Measurements from ENCODE around the gene SLC24A4.

The SLC24A4 gene

DNA sequence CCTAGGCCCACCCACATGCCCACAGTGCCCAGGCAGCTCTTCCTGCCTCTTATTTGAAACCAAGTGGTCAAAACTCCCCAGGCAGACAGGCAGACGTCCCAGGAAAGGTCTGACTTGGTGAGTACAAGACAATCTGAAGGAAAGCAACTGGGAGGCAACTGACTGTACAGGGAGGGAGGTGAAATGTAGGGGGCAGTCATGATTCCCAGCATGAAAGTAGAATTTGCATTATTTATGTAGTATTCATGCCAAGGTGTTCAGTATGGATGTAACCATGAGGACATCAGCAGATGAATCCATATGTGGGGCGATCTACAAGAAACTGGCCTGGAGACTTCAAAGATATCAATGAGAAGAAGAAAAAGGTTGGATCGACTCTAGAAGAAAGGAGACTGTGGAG, 46.1 kb downstream of the SLC24A4 start:
- DNase-seq (ENCODE audit: low spot score) = no peak
- TF ChIP-seq CTCF (IDR thresholded peaks at IDR 0.05; ENCODE audit: extremely low read depth, insufficient read depth, missing control alignments) = no peak
- in situ Hi-C loops (cut with MboI; ENCODE audit: low pct_unique_long_range_greater_than_20kb, low sequenced_read_pairs, unreplicated experiment) = no loop called here

DNA sequence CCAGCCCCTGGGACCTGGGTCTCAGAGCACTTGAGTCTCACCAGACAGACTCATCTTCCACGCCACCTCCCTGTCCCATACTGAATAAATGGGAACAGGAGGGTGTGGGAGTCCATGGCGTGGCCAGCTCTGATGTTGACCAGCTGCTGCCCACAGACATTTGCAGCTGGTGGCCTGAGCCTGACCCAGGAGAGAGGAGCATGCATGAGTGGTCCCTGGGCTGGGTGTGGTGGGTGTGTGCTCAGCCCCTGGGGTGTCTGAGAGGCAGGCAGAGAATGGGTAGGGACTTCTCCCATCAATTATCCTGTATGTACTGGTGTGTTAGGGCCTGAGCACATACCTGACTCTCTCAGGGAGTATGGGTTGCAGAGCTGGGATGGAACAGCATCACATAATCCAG, 49.3 kb downstream of the SLC24A4 start:
- in situ Hi-C loops (cut with MboI; ENCODE audit: low pct_unique_long_range_greater_than_20kb, low sequenced_read_pairs, unreplicated experiment) = no loop called here
- DNase-seq (ENCODE audit: low spot score) = no peak

GRCh38 chr14:92373336-92373735, 50.4 kb downstream of the SLC24A4 start:
- in situ Hi-C loops (cut with MboI; ENCODE audit: low pct_unique_long_range_greater_than_20kb, low sequenced_read_pairs, unreplicated experiment) = no loop called here
- no peak for DNase-seq (ENCODE audit: low spot score)
- TF ChIP-seq CTCF (IDR thresholded peaks at IDR 0.05; ENCODE audit: extremely low read depth, insufficient read depth, missing control alignments) = no peak

More for the DNA sequence above, 49.3 kb downstream of the SLC24A4 start:
- no peak for TF ChIP-seq CTCF (IDR thresholded peaks at IDR 0.05; ENCODE audit: extremely low read depth, insufficient read depth, missing control alignments)

GRCh38 chr14:92380131-92380530, 57.2 kb downstream of the SLC24A4 start:
- in situ Hi-C loops (cut with MboI; ENCODE audit: low pct_unique_long_range_greater_than_20kb, low sequenced_read_pairs, unreplicated experiment) = no loop called here
- TF ChIP-seq CTCF (IDR thresholded peaks at IDR 0.05; ENCODE audit: extremely low read depth, insufficient read depth, missing control alignments) = no peak
- DNase-seq (ENCODE audit: low spot score) = no peak

- no peak for TF ChIP-seq CTCF (IDR thresholded peaks at IDR 0.05; ENCODE audit: extremely low read depth, insufficient read depth, missing control alignments)
- DNase-seq (ENCODE audit: low spot score) = no peak
- in situ Hi-C loops (cut with MboI; ENCODE audit: low pct_unique_long_range_greater_than_20kb, low sequenced_read_pairs, unreplicated experiment) = no loop called here
These were observed 57.6 kb downstream of the SLC24A4 start for GRCh38 chr14:92380582-92380981.

DNA sequence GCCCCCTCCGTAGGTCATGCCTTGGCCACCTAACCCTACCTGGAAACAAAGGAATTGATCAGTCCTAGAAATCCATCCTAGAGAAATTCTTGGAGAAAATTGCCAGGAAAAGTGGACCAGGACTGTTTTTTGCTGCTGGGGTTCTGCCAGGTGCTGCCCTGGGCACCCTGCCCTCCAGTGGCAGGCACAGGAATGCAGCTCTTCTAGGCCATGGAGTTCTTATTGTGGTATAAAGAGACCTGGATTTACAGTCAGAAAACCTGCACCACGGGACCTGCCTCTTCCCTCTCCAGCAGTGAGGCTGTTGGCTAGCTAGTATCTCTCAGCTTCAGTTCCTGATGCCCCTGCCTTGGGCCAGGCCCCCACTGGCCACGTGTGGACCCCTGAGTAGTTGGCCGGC, 59.7 kb downstream of the SLC24A4 start:
- in situ Hi-C loops (cut with MboI; ENCODE audit: low pct_unique_long_range_greater_than_20kb, low sequenced_read_pairs, unreplicated experiment) = no loop called here
- DNase-seq (ENCODE audit: low spot score) = no peak
- no peak for TF ChIP-seq CTCF (IDR thresholded peaks at IDR 0.05; ENCODE audit: extremely low read depth, insufficient read depth, missing control alignments)

- in situ Hi-C loops (cut with MboI; ENCODE audit: low pct_unique_long_range_greater_than_20kb, low sequenced_read_pairs, unreplicated experiment) = no loop called here
- TF ChIP-seq CTCF (IDR thresholded peaks at IDR 0.05; ENCODE audit: extremely low read depth, insufficient read depth, missing control alignments) = no peak
- DNase-seq (ENCODE audit: low spot score) = no peak
These were observed 60.8 kb downstream of the SLC24A4 start for GRCh38 chr14:92383805-92384204.
